ENCODE data around the gene PLSCR4.
"Not testable (repeated sequence)": the region's sequence is repeated elsewhere in the genome, so short reads cannot be mapped to it uniquely, and the experiment has no call there.

The PLSCR4 gene

DNA sequence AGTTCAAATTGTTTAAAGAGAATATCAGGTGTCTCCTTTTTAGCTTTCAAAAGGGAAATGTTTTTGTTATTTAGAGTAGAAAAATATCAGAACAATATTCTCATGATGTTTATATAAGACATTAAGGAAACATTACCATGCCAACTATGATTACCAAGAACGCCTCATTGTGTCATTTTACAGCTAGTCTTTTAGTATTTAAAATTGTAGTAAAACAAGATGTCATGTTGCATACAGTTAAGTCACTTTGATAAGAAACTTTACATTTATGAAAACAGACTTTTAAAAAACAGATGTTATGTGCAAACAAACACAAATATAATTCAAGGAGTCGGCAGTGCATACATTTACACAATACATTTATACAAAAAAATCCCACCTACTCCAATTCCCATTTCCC is 4.4 kb downstream of the PLSCR4 start:
- DNase-seq: no peak

DNA sequence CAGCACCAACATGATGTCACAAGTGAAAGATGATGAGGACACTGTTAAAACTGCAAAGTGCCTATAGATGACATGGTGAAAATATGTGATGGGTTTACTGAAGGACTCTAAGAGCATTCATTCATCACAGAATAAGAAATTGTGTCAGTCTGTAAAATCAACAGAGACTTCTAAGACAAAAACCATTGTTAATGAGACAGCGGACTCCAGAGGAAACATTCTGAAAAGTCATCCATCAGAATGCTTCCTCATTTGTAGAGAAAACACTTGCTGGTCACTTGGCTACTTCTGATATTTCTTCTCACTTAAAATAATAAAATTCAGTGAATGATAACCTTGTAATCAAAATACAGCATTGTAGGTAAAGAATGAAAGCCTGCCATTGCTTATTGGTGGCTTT is 7.3 kb downstream of the PLSCR4 start:
- no peak for DNase-seq

DNA sequence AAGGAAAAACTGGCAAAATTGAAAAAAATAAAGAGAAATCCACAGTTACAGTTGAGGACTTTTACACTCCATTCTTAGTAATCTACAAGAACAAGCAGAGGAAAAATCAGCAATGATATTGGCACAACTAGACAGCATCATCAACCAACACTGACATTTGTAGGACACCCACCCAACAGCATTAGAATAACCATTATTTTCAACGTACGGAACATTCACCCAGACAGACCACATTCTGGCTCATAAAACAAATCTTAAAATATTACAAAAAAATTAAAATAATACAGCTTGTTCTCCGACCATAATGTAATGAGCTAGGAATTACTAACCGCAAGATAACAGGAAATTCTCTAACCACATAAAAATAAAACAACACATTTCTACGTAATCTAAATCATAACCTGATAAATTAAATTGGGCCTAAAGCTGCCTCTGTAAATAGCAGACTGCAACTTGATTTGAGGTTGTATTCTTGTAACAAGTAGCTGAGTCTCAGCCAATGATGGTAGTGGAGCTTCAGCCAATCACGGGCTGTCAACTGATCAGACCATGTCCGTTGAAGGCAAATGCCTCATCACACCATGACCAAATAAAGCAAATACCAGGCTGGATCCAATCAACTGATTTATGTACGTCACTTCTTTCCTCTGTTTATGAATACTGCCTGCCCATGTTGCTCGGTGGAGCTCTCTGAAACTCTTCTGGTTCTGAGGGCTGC is 9.2 kb downstream of the PLSCR4 start:
- DNase-seq: no peak

DNA sequence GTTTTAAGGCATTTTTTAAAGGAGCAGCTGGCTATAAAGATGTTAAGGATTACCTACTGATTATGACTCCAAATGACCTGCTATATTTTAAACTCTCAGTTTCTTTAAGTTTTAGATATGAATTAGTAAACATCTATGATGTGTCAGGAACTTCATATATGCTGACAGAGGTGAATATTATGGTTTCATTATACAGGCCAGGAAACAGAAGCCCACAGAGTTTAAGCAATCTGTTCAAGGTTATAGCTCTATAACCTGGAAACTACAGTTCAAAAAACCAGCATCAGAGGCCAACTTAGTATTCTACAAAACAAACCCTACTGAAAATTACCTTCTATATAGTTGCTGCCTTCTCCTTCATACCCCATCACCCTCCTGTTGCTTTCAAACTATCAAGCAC is 17.4 kb downstream of the PLSCR4 start:
- no peak for DNase-seq

DNA sequence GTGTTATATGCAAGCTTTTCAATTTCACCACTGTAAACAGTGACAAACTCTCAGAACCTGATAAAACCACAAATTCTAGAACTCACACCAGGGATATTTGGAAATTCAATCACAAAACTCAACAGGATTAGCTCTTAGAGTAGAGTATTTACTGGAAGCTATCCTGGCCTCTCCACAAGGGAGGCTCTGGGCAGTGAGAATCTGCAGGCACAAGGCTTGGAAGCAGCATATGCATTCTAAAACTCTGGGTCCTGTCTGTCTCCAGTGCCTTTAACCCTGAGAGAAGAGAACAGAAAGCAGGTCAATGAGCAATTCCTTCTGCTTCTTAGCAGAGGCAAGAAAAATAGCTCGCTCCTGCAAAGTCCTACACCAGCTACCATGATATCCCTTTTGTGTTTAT is 23.4 kb downstream of the PLSCR4 start:
- no peak for DNase-seq

DNA sequence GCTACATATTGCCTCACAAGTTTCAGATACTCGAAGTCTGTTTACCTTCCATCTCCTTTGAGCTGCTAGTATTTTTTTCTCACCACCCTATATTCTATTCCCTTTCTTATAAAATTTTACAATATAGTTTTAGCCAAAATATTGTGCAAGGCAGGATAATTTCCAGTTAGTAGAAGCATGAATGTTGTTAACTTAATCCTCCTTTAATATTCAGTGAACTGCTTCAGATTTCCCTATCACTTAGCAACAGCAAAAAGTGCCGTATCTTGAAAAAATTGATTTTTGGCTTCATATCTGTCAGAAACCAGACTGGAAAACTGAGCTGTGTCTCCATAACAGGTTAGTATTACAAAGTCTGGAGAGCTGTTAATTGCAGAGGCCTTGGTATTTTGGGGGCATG is 24.0 kb downstream of the PLSCR4 start:
- DNase-seq: no peak

DNA sequence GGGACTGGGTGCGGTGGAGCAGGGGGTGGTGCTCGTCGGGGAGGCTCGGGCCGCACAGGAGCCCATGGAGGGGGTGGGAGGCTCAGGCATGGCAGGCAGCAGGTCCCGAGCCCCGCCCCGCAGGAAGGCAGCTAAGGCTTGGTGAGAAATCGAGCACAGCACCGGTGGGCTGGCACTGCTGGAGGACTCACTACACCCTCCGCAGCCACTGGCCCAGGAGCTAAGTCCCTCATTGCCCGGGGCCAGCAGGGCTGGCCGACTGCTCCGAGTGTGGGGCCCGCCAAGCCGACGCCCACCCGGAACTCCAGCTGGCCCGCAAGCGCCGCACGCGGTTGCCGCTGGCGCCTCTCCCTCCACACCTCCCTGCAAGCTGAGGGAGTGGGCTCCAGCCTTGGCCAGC is 25.4 kb downstream of the PLSCR4 start:
- DNase-seq: not testable (repeated sequence)

DNA sequence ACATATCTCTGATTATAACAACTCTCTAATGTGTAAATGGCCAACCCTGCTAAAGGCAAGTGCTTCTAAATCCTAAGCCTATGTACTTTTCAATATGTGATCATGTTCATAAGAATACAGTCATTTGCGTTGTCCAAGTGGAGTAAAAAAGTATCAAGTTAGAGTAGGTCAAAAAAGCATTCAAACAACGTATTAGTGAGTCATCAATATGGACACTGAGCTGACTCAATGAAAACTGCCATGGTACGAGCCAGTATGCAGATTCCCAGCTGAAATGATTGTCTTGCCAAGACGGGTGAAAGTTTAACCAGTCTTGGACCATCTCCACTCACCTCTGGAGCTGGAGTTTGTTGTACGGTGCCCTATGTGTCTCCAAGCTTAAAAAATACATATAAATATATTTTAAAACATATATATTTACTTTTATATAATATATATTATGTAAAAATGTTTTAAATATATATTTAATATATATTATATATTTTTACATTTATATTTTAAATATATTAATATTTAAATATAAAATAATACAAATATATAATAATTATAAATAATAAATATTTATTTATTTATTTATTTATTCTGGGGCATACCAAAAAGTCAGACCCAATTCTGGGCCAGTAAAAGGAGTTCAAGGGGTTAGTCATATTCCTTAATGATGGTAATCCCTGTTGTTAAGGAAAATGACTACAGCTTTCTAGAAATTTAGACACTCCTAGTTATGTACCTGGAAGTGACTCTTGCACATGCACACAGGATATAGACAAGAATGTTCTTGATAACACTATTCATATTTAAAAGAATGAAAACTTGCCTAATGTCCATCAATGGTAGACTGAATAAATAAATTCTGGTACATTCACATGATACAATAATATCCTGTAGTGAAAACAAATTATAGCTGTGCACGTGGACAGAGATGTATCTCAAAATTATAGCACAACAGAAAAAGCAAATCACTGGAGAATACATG is 27.2 kb downstream of the PLSCR4 start:
- DNase-seq: no peak

DNA sequence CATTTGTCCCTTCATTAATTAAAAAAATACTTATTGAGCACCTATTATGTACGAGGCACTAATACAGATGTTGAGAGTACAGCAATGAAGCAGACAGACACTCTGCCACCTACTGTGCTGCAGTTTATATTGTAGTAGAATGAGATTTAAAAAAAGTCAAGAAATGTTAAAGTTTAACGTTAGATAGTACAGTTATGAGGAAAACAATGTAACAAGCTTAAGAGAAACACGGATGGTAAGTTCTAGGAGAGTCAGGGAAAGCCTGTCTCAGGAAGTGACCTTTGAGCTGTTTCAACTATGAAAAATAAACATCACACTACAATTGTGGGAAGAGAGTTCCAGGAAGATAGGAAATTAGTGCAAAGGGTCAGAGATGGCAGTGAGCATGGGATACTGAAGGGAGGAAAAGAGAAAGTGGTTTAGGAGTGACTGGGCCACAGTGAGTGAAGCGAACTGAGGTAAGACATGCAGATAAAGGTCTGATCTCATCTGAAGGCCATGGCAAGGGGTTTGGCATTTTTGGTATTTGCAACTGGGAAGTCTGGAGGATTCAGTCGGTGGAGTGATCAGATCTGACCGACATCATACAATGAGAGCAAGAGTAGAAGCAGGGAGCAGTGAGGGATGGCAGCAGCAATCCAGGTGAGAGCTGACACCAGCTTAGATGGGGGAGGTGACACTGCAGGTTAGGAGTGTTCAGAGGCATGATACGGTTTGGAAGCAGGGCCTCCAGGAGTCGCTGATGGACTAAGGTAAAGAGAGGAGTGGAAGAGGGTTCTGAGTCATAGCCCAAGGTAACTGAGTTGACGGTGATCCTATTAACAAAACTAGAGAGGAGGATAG is 28.5 kb downstream of the PLSCR4 start:
- no peak for DNase-seq

DNA sequence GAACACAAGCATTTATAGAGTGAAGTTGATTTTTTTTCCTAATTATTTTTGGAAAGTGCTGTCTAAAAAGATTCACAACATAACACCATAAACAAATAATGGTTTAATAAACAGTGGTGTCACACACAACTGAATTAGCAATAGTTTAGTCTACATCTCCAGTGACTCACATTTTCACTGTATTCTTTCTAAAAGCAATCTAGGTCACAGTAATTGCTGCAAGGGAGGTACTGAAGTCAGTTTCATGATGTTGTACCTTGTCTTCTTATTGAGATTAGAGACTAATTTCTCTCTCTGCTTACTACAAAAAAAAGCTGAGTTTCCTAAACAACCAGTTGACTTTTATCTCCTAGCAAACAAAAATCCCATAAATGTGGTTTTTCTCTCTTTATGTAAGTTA is 29.6 kb downstream of the PLSCR4 start:
- DNase-seq: no peak

DNA sequence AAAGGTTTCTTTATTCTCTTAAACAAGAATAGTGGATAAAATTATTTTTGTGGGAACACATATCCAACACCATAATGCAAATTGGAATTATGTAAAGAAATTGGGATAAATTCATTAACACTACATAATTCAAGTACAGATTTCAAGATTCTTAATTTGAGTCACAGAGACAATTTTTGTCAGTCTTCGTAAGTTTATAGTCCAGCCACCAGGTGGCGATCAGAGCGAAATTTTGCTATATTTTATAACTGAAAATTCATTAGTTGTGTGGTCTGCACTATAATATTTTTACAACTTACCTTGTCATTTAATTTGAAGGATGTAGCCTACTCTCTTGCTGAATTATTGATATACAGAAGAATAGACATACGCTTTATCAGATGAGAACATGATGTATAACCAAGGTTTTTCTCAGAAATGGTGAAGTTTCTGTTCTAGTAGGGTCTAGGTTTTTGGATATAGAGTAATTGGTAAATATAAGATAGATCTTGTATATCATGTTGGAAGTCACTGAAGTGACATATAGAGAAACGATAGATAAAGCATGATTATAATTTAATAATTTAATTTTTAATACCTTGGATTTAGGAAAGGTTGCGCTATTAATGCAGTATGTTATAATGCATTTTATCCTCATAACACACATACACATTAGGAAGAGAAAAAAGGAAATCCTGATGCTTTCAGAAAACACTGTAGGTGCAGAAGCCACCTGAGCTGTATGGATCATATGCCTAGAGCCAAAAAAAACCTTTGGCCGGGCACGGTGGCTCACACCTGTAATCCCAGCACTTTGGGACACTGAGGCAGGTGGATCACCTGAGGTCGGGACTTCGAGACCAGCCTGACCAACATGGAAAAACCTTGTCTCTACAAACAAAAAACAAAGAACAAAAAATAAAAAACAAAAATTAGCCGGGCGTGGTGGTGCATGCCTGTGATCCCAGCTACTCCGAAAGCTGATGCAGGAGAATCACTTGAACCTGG is 31.7 kb downstream of the PLSCR4 start:
- DNase-seq: peak; percentile 37

DNA sequence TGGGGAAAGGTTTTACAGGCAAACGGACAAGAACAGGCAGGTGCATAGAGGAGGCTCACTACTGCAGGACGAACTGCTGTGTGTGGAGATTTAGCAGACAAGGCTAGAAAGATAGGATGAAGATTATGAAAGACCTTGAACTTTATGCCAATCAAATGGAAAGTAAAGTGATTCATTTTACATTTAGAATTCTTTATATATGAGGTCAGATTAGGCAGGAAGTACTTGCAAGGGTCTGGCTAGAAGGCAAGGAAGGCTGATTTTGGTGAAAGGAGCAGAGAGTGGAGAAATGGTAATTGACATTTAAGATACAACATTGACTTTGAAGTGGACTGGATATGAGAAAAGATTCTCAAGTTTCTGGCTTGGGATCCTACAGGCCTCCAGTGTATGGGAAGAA is 33.6 kb downstream of the PLSCR4 start:
- no peak for DNase-seq

DNA sequence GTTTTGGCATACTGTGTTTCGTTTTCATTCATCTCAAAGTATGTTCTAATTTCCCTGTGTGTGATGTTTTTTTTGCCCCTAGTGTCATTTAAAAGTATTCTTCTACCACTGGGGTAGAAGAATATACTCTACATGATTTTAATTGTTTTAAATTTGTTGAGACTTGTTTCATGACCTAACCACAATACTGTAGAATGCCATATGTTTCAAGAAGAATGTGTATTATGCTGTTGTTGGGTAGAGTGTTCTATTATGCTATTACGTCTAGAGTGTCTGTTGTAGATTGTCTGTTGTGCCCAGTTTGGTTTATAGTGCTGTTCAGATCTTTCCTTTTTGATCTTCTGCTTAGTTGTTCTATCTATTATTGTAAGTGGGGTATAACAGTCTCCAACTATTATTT is 36.4 kb downstream of the PLSCR4 start:
- no peak for DNase-seq

DNA sequence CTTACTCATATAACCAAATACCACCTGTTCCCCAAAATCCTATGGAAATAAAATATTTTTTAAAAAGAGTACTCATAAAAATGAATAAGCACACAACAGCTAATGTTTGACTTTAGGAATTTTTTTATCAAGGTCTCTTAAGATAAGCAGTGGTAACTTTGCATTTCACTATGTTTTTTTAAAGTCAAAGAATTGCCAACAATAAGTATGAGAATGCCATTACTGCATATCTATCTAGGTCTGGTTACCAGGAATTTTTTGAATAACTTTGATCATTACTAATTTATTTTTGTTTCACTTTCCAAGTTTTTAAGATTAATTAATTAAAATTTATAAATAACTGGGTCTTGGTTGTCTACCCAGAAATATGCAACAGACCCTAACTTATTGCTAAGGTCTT is 41.5 kb downstream of the PLSCR4 start:
- DNase-seq: no peak

DNA sequence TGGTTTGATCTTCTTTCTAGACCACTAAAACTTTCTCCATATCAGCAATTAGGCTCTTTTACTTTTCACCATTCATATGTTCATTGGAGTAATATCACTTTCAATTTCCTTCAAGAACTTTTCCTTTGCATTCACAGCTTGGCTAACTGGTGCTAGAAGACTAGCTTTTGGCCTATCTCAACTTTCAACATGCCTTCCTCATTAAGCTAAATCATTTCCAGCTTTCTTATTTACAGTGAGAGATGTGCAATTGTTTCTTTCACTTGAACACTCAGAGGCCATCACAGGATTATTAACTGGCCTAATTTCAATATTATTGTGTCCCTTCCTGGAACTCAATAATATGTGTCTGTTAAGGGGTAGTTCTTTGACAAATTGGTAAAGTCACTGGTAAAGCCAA is 47.1 kb downstream of the PLSCR4 start:
- no peak for DNase-seq

DNA sequence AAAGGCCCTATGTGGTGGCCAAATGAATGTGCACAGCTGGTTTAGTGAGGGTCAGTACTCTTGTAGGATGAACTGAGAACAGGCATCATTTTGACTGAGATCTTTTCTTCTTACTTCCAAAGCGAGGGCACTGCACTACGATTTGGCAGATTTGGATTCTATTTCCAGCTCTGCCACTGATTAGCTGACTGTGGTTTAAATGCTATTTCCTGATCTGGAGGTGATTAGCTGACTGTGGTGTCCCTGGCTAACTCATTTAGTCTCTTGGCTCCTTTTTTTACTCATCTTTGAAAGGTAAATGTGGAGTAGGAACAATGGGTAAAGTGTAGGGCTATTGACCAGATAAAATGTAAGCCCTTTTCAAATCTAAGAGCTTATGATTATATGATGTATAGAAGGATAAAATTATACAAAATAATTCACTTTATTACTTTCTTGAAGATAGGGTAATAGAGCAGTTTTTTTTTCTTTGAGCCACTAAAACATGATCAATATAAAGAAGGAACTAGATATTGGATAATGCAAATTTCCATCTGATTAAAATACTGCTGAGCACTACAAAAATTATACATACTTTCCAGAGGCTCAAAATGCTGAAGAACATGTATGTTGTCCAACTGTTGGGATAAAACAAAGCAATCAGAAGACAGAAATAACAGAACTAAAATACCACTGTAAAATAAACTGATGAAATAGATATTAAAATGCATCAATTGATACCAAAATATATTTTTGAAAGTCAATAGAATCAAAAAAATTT is 50.3 kb downstream of the PLSCR4 start:
- no peak for DNase-seq

DNA sequence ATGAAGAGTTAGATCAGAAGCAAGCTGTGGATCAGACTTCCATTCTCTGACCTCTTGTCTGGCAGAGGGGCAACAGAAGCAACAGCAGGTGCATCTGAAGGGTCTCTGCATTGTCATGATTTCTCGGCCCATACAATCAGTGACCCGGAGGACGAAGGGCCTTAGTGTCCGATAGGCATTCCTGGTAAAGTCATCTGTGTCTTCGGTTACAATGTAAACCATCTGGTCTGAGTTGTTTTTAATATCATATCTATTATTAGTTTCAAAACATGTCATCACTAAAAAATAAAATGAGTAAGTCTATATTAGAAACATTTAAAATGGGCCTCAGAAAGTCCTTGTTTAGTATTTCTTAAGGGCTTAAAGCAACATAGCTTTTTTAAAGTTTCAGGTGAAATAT is 51.1 kb downstream of the PLSCR4 start:
- no peak for DNase-seq

DNA sequence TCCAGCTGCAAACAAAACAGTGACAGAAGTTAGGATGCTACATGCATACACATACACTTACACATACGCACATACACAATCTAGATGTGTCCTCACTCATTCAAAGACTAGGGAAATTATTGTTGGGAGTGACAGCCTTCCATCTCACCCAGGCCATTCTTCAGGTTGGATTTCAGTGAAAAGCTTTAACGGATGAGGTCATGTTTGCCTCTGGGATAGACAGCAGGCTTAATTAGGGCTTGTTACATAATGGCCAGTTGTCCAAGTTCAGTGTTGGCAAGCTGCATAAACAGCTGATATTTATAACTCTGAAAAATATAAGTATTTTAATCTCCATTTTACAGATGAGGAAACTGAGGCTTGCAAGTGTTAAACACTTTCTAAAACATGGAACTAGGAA is 54.1 kb downstream of the PLSCR4 start:
- DNase-seq: no peak

DNA sequence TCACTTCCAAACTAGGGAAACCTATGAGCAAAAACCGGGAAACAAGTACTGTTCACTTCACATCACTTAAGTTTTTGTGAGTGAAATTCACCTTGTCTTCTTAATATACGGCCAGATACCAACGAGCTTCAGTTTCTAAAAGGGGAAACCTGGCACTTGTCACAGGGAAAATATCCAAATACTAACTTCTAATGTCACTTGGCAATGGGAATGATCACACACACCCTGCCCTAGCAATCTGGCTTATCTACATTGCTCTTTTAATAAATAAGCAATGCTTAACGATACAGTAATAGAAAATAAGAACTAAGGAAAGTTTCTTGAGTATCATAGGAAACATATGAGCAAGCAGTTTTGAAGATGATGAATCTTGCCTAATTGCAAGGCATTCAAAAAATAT is 55.3 kb downstream of the PLSCR4 start:
- no peak for DNase-seq

DNA sequence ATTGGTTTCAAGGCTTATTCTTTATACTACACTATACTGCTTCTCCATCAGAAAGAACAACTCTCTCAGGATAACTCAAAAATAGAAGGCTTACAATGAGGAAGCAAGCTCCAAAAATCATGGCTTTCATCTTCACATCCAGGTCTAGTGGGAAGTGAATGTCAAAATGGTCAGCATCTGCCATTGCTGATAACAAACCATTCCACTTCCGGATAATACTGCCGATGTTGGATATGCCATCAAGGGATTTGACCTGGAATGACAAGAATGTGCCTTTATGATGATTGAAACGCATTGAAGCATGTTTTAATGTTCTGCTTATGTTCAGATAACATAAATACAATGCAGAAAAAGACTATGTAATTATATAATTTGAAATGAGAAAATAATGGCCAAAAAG is 55.9 kb downstream of the PLSCR4 start:
- no peak for DNase-seq

DNA sequence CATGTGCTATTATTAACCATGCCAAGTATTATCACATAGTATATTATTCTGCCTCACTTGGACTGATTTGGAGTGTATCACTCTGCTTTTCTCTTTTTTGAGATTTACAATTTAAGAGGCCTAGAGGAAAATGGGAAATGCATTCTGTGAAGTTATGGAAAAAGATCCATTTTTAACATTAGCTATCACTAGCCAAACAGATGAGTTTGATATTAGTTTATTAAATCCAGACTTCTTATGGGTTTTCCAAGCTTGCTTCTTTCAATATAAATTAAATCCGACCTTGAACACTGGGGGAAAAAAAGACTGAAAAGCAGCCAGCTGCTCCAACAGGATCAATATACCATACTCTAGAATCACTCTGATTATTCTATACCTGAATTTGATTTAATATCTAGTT is 59.9 kb downstream of the PLSCR4 start:
- no peak for DNase-seq

All from RPMI8226 (cell line).